PC-9 (cell line): ENCODE results near the gene NEUROD2. TPM values are rescaled to one million over a fixed set of nuclear protein-coding genes. Genes with fewer than 3 reads are reported as not detected.
A peak's percentile ranks its signal among the peaks of the same experiment; 100 is the strongest.

Experiments used
- BruUV-seq: library from RNA; stranded (reverse); fragments of 400-500 nt; replicated peaks from 2 replicates; lab custom pipeline; 2021; lab: Mats Ljungman, UMichigan
- CTCF ChIA-PET: fragments of 300-600 bp; sonication (Branson Sonifier 250); formaldehyde crosslinking; loops from one replicate; lab custom pipeline; 2022; ENCODE audit warnings: antibody characterized with exemption; lab: Charles Lee
- POLR2A ChIA-PET: fragments of 300-600 bp; sonication (Branson Sonifier 250); formaldehyde crosslinking; loops from one replicate; lab custom pipeline; 2022; ENCODE audit warnings: antibody characterized with exemption; ENCODE audit not compliant: unreplicated experiment; lab: Charles Lee
- DNase-seq, 2 experiments: peaks; one replicate each; pipeline versions ENCODE4 v3.0.0 to v3.0.0-alpha.2; 2015 to 2022; ENCODE audit warnings: mixed read lengths in 1 of 2
- H2AFZ ChIP-seq: fragments of 200-600 bp; sonication (generic); 2 replicates; pipeline ENCODE4 v1.8.1; 2017; ENCODE audit warnings: antibody characterized with exemption
- H3F3A ChIP-seq: fragments of 200-600 bp; sonication (generic); 2 replicates; pipeline ENCODE4 v1.8.1; 2017; ENCODE audit warnings: antibody characterized with exemption, mild to moderate bottlenecking, low read depth; ENCODE audit not compliant: insufficient read depth
- H3K27ac ChIP-seq: fragments of 200-600 bp; sonication (generic); 2 replicates; pipeline ENCODE4 v1.6.1; 2016; ENCODE audit warnings: mixed run types
- H3K27me3 ChIP-seq: fragments of 200-600 bp; sonication (generic); 2 replicates; pipeline ENCODE4 v1.6.1; 2016; ENCODE audit warnings: low read depth, mixed run types; ENCODE audit not compliant: insufficient read depth
- H3K36me3 ChIP-seq: fragments of 200-600 bp; sonication (generic); 2 replicates; pipeline ENCODE4 v1.6.1; 2016; ENCODE audit warnings: low read depth, mixed run types
- H3K4me1 ChIP-seq: fragments of 200-600 bp; sonication (generic); replicated peaks from 2 replicates; pipeline ENCODE4 v1.6.1; 2016; ENCODE audit warnings: mixed run types; ENCODE audit not compliant: insufficient read depth
- H3K4me2 ChIP-seq: fragments of 200-600 bp; sonication (generic); 2 replicates; pipeline ENCODE4 v1.6.1; 2017; ENCODE audit warnings: mixed run types
- H3K4me3 ChIP-seq: fragments of 200-600 bp; sonication (generic); 2 replicates; pipeline ENCODE4 v1.6.1; 2016; ENCODE audit warnings: mixed run types
- H3K79me2 ChIP-seq: fragments of 200-600 bp; sonication (generic); 2 replicates; pipeline ENCODE4 v1.6.1; 2017; ENCODE audit warnings: low read depth, mixed run types
- H3K9me2 ChIP-seq: fragments of 200-600 bp; sonication (generic); 2 replicates; pipeline ENCODE4 v1.8.1; 2017; ENCODE audit warnings: mild to moderate bottlenecking; ENCODE audit not compliant: insufficient read depth
- H3K9me3 ChIP-seq: fragments of 200-600 bp; sonication (generic); 2 replicates; pipeline ENCODE4 v1.8.1; 2016; ENCODE audit warnings: low read depth; ENCODE audit not compliant: insufficient read depth
- H4K20me1 ChIP-seq: fragments of 200-600 bp; sonication (generic); 2 replicates; pipeline ENCODE4 v1.8.1; 2017; ENCODE audit not compliant: insufficient read depth
- CTCF ChIP-seq: fragments of 200-600 bp; sonication (generic); conservative IDR thresholded peaks from 2 replicates; pipeline ENCODE4 v1.6.1; 2017; ENCODE audit warnings: mixed run types, antibody characterized with exemption, mild to moderate bottlenecking, moderate library complexity
- EZH2 ChIP-seq: fragments of 200-600 bp; sonication (generic); IDR thresholded peaks from 2 replicates; pipeline ENCODE4 v1.8.0; 2017; ENCODE audit warnings: antibody characterized with exemption, low read depth
- intact Hi-C: fragments of 100-400 bp; cut with micrococcal nuclease; formaldehyde crosslinking; loops from one replicate; pipeline ENCODE4 v1.10.0; 2022; ENCODE audit not compliant: unreplicated experiment
- total RNA-seq: library from RNA; stranded (reverse); gene quantifications from 2 replicates; pipeline ENCODE4 v1.2.3, GENCODE V29; 2021

The NEUROD2 gene
- total RNA-seq, 1 experiment from 2014 or later: not detected

DNA sequence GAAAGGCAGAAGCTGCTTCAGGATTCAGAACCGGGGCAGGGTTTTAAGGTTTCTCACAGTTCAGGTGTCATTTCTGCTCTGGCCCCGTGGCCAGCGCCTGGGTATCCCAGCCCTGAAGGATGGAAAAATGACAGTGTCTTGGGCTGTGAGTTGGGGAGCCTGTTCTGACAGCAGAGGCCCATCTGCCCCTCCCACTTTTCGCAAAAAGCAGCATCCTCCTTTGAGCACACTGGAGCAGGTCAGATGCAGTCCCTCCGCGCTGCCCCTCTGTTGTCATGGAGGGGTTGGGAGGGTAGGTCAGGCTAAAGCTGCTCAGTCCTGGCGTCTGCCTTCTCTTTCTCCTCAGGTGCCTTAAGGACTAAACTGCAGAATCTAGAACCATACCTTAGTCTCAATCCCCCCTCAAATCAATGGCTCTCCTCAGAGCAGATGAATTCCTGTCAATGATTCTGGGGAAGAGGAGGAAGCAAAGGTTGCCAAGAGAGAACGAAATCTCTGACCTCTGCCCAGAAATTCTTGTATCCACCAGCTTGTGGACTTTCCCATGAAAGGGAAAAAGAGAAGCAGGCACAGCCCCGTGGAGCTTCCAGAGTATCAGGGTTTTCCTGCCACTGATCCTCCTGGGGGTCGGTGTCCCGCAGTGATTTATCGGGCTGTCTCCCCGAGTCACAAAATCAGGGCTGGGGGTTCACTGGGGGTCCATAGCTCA is 7.3 kb downstream of the NEUROD2 start:
- no peak for DNase-seq
- Histone ChIP-seq H3K27me3 (peaks cover 98% of the 10 kb centered on the region), H4K20me1 (no peaks in the 10 kb centered on the region), H3K4me3 (no peak overlapping the region), H3K79me2 (no peaks in the 10 kb centered on the region), H3K9me3 (no peaks in the 10 kb centered on the region), H3F3A (no peaks in the 10 kb centered on the region), H3K4me2 (no peak overlapping the region), H3K27ac (no peak overlapping the region), H2AFZ (no peak overlapping the region), H3K9me2 (no peaks in the 10 kb centered on the region), H3K36me3 (no peaks in the 10 kb centered on the region), H3K4me1 (no peaks in the 10 kb centered on the region)
- CTCF ChIA-PET: interaction anchor here (0.7 kb wide), 1 partner anchor 55 kb away, joined by 3 read pairs; no protein-coding TSS in a partner anchor
- no TSS peak for BruUV-seq
- POLR2A ChIA-PET: interaction anchor here (0.5 kb wide), 1 partner anchor 8 kb away, joined by 4 read pairs; no protein-coding TSS in a partner anchor
- TF ChIP-seq CTCF: no peak
- no peak for TF ChIP-seq EZH2
- intact Hi-C loops: no loop called here

GRCh38 chr17:39599665-39600231 is 8.0 kb downstream of the NEUROD2 start:
- no peak overlapping the region for H3K4me3 ChIP-seq
- H3K9me3 ChIP-seq: no peaks in the 10 kb centered on the region
- H4K20me1 ChIP-seq: no peaks in the 10 kb centered on the region
- no peaks in the 10 kb centered on the region for H3K9me2 ChIP-seq
- no peak overlapping the region for H3K4me2 ChIP-seq
- no peak; the same call in 1 of the 2 replicates for TF ChIP-seq EZH2
- TF ChIP-seq CTCF: no peak
- CTCF ChIA-PET: no interaction called here
- H3K4me1 ChIP-seq: no peaks in the 10 kb centered on the region
- intact Hi-C loops: no loop called here
- H3K27ac ChIP-seq: no peak overlapping the region
- no peak for DNase-seq
- POLR2A ChIA-PET: no interaction called here
- H3K36me3 ChIP-seq: no peaks in the 10 kb centered on the region
- no peak overlapping the region for H2AFZ ChIP-seq
- BruUV-seq: no TSS peak
- H3K27me3 ChIP-seq: peaks cover 98% of the 10 kb centered on the region
- H3F3A ChIP-seq: no peaks in the 10 kb centered on the region
- H3K79me2 ChIP-seq: no peaks in the 10 kb centered on the region

DNA sequence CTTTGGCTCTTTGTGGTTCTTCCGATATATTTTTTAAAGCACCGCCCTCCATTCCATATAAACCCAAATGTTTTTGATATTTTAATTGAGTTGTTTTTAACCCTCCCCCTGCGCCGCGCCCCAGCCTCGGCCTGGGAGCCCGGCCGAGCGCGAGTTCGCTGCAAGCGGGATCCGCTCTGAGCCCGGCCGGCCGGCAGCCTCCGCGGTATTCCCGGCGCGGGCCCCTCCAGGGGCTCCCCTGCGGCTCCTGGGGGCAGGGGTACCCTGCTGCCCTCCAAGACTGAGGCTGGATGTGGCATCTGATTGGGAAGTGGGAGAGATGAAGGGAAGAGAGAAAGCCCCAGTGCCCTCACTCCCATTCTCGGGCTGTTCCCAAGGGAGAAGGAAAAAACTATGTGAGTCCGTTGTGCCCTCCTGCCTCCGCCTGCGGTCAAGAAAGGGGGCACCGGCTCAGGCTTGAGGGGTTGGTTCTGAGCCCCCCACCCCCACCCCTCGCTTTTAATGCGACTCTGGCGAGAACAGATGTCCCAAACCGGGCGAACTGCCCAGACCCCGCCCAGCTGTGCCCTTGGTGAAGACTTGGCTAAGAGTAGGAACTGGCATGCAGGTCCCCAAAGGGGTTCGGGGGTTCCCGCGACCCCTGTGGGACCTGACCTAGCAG is 8.6 kb downstream of the NEUROD2 start:
- BruUV-seq: no TSS peak
- Histone ChIP-seq H3K27me3 (peaks cover 98% of the 10 kb centered on the region), H3F3A (no peaks in the 10 kb centered on the region), H4K20me1 (no peaks in the 10 kb centered on the region), H3K9me3 (no peaks in the 10 kb centered on the region), H3K27ac (no peak overlapping the region), H3K4me1 (no peaks in the 10 kb centered on the region), H3K9me2 (no peaks in the 10 kb centered on the region), H2AFZ (no peak overlapping the region), H3K4me3 (no peak overlapping the region), H3K4me2 (no peak overlapping the region), H3K79me2 (no peaks in the 10 kb centered on the region), H3K36me3 (no peaks in the 10 kb centered on the region)
- intact Hi-C loops: no loop called here
- POLR2A ChIA-PET: no interaction called here
- TF ChIP-seq EZH2 (0 out of 2 replicates have a peak, but pooled peaks have one; percentile 1), CTCF (no peak)
- DNase-seq: no peak
- CTCF ChIA-PET: no interaction called here
